Progenitor cell of endocrine pancreas (in vitro differentiated cells): ENCODE results near the gene ERICH2. TPM values are rescaled to one million over a fixed set of nuclear protein-coding genes. Genes with fewer than 3 reads are reported as not detected.

Experiments used
- DNase-seq: peaks from one replicate; pipeline ENCODE4 v3.0.0; 2021; ENCODE audit warnings: low spot score; ENCODE audit not compliant: unreplicated experiment
- H3K27ac Mint-ChIP-seq: 2 replicates; pipeline ENCODE4 v1.8.0; 2021; ENCODE audit warnings: mild to moderate bottlenecking, moderate library complexity, mixed read lengths
- H3K27me3 Mint-ChIP-seq: 2 replicates; pipeline ENCODE4 v1.8.0; 2021; ENCODE audit warnings: mixed read lengths
- H3K36me3 Mint-ChIP-seq: 2 replicates; pipeline ENCODE4 v1.8.0; 2022; ENCODE audit warnings: mixed read lengths; ENCODE audit not compliant: insufficient read depth
- H3K4me1 Mint-ChIP-seq: 2 replicates; pipeline ENCODE4 v1.8.0; 2021; ENCODE audit warnings: low read depth, mixed read lengths
- H3K4me3 Mint-ChIP-seq: 2 replicates; pipeline ENCODE4 v1.8.0; 2021; ENCODE audit warnings: low read depth, mild to moderate bottlenecking, moderate library complexity, mixed read lengths
- H3K9me3 Mint-ChIP-seq: 2 replicates; pipeline ENCODE4 v1.8.0; 2021; ENCODE audit warnings: low read depth, mixed read lengths
- CTCF ChIP-seq: fragments of 200-600 bp; sonication (generic); IDR thresholded peaks from one replicate; pipeline ENCODE4 v1.5.0; 2021; ENCODE audit warnings: antibody characterized with exemption, mild to moderate bottlenecking; ENCODE audit not compliant: unreplicated experiment
- total RNA-seq: library from RNA; stranded (reverse); gene quantifications from 2 replicates; pipeline ENCODE4 v1.2.1, GENCODE V29; 2021

ERICH2 gene
- total RNA-seq, 1 donor from 2014 or later = 1.1 TPM

GRCh38 chr2:170827841-170828532 is 57.8 kb downstream of the ERICH2 start:
- H3K9me3 Mint-ChIP-seq = no peaks in the 10 kb centered on the region
- TF ChIP-seq CTCF = no peak
- no peak overlapping the region for H3K27ac Mint-ChIP-seq
- no peaks in the 10 kb centered on the region for H3K36me3 Mint-ChIP-seq
- H3K4me3 Mint-ChIP-seq = no peak overlapping the region
- H3K4me1 Mint-ChIP-seq = no peaks in the 10 kb centered on the region
- no peak for DNase-seq
- H3K27me3 Mint-ChIP-seq = peaks cover 56% of the 10 kb centered on the region

- Mint-ChIP-seq H3K27me3 (peaks cover 55% of the 10 kb centered on the region), H3K4me3 (no peak overlapping the region), H3K4me1 (no peaks in the 10 kb centered on the region), H3K36me3 (no peaks in the 10 kb centered on the region), H3K27ac (no peak overlapping the region), H3K9me3 (no peaks in the 10 kb centered on the region)
- DNase-seq = no peak
- TF ChIP-seq CTCF = no peak
These were observed 58.3 kb downstream of the ERICH2 start for GRCh38 chr2:170828533-170828916.

GRCh38 chr2:170829036-170829435 is 58.9 kb downstream of the ERICH2 start:
- Mint-ChIP-seq H3K9me3 (no peaks in the 10 kb centered on the region), H3K36me3 (no peaks in the 10 kb centered on the region), H3K27ac (no peak overlapping the region), H3K4me3 (no peak overlapping the region), H3K27me3 (peaks cover 50% of the 10 kb centered on the region), H3K4me1 (no peaks in the 10 kb centered on the region)
- TF ChIP-seq CTCF = no peak
- no peak for DNase-seq

- no peak for TF ChIP-seq CTCF
- Mint-ChIP-seq H3K36me3 (no peaks in the 10 kb centered on the region), H3K27ac (no peak overlapping the region), H3K9me3 (no peaks in the 10 kb centered on the region), H3K4me1 (no peaks in the 10 kb centered on the region), H3K4me3 (no peak overlapping the region), H3K27me3 (peaks cover 39% of the 10 kb centered on the region)
- DNase-seq = no peak
These were observed 60.0 kb downstream of the ERICH2 start for GRCh38 chr2:170830166-170830565.

- no peak for DNase-seq
- no peaks in the 10 kb centered on the region for H3K4me1 Mint-ChIP-seq
- peaks cover 32% of the 10 kb centered on the region for H3K27me3 Mint-ChIP-seq
- H3K9me3 Mint-ChIP-seq = no peaks in the 10 kb centered on the region
- H3K36me3 Mint-ChIP-seq = no peaks in the 10 kb centered on the region
- TF ChIP-seq CTCF = no peak
- H3K27ac Mint-ChIP-seq = no peak overlapping the region
- no peak overlapping the region for H3K4me3 Mint-ChIP-seq
These were observed 60.9 kb downstream of the ERICH2 start for GRCh38 chr2:170831115-170831514.
